ENCODE data around the gene MYT1.

DNA sequence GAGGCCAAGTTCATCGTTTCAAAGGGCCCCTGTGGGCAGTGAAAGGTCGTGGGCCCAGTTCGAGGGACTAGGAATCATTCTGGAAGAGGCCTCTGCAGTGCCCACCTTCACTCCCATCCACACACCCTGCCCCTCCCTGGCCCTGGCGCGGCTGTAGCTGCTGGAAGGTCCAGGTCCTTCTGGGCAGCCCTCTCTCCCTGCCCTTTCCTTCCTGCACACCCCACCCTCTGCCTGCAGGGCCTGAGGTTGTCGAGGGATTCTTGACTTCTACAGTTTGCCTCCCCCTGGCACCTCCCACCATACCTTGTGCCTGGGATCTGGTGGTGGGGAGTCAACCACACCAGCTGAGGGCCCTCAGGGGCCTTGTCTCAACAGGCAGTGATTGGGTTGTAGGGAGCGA, 4.5 kb upstream of the MYT1 start:
- no peak for TF ChIP-seq POLR2A (IDR thresholded peaks at IDR 0.05; ENCODE audit: borderline replicate concordance, extremely low read depth, insufficient read depth, insufficient read length)
- no peak for TF ChIP-seq CEBPB (IDR thresholded peaks at IDR 0.05; ENCODE audit: low read depth)
- TF ChIP-seq, protein P1, sequence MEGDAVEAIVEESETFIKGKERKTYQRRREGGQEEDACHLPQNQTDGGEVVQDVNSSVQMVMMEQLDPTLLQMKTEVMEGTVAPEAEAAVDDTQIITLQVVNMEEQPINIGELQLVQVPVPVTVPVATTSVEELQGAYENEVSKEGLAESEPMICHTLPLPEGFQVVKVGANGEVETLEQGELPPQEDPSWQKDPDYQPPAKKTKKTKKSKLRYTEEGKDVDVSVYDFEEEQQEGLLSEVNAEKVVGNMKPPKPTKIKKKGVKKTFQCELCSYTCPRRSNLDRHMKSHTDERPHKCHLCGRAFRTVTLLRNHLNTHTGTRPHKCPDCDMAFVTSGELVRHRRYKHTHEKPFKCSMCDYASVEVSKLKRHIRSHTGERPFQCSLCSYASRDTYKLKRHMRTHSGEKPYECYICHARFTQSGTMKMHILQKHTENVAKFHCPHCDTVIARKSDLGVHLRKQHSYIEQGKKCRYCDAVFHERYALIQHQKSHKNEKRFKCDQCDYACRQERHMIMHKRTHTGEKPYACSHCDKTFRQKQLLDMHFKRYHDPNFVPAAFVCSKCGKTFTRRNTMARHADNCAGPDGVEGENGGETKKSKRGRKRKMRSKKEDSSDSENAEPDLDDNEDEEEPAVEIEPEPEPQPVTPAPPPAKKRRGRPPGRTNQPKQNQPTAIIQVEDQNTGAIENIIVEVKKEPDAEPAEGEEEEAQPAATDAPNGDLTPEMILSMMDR (IDR thresholded peaks at IDR 0.05 in 2 of 3, conservative IDR thresholded peaks at IDR 0.05 in 1 of 3; ENCODE audit: borderline replicate concordance in 1 of 3, insufficient read depth in 1 of 3, low read depth in 2 of 3, low read length in 2 of 3): no peak
- no peak for TF ChIP-seq RAD21 (IDR thresholded peaks at IDR 0.05; ENCODE audit: low read depth)
- no peak for TF ChIP-seq POLR2AphosphoS5 (IDR thresholded peaks at IDR 0.05; ENCODE audit: low read depth, low read length)
- TF ChIP-seq FOSL1 (IDR thresholded peaks at IDR 0.05; ENCODE audit: low read depth): no peak
- no peak for TF ChIP-seq SP1 (IDR thresholded peaks at IDR 0.05; ENCODE audit: low read depth)
- TF ChIP-seq, protein P2, sequence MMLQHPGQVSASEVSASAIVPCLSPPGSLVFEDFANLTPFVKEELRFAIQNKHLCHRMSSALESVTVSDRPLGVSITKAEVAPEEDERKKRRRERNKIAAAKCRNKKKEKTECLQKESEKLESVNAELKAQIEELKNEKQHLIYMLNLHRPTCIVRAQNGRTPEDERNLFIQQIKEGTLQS (IDR thresholded peaks at IDR 0.05): no peak
- TF ChIP-seq EZH2 (IDR thresholded peaks at IDR 0.05): no peak
- TF ChIP-seq JUND (IDR thresholded peaks at IDR 0.05): no peak
- TF ChIP-seq, protein P3, sequence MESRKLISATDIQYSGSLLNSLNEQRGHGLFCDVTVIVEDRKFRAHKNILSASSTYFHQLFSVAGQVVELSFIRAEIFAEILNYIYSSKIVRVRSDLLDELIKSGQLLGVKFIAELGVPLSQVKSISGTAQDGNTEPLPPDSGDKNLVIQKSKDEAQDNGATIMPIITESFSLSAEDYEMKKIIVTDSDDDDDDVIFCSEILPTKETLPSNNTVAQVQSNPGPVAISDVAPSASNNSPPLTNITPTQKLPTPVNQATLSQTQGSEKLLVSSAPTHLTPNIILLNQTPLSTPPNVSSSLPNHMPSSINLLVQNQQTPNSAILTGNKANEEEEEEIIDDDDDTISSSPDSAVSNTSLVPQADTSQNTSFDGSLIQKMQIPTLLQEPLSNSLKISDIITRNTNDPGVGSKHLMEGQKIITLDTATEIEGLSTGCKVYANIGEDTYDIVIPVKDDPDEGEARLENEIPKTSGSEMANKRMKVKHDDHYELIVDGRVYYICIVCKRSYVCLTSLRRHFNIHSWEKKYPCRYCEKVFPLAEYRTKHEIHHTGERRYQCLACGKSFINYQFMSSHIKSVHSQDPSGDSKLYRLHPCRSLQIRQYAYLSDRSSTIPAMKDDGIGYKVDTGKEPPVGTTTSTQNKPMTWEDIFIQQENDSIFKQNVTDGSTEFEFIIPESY (IDR thresholded peaks at IDR 0.05; ENCODE audit: extremely low read depth, insufficient replicate concordance, low read length): no peak
- TF ChIP-seq ZNF274 (IDR thresholded peaks at IDR 0.05; ENCODE audit: low read depth, low read length): no peak

Data from HCT116 (cell line).